HepG2 (cell line): ENCODE results near the gene NUP153. TPM values are rescaled to one million over a fixed set of nuclear protein-coding genes. Genes with fewer than 3 reads are reported as not detected.

Source experiments
- ATAC-seq: fragments of 200-7000 bp; cut with Tn5 transposase; 3 replicates; pipeline ENCODE4 v1.9.1; 2020; ENCODE audit warnings: mild to moderate bottlenecking, moderate library complexity
- BruUV-seq: library from RNA; stranded (reverse); fragments of 400-500 nt; replicated peaks from 2 replicates; lab custom pipeline; 2021; lab: Mats Ljungman, UMichigan
- CTCF ChIA-PET: fragments of 300-600 bp; formaldehyde crosslinking; extraction: SDS; loops from one replicate; lab custom pipeline; 2021; ENCODE audit warnings: low total read pairs, inconsistent platforms, low intra/inter-chr PET ratio; lab: Yijun Ruan, JAX
- POLR2A ChIA-PET: fragments of 350-600 bp; sonication (Branson Sonifier 250); formaldehyde crosslinking; loops from one replicate; lab custom pipeline; 2020; ENCODE audit warnings: antibody characterized with exemption, inconsistent platforms; lab: Yijun Ruan, JAX
- DNase-seq: peaks from one replicate; pipeline ENCODE4 v3.0.0-alpha.2; 2015; ENCODE audit warnings: low spot score
- FAIRE-seq: peaks from 3 replicates; lab custom pipeline; 2011; peaks lifted over from hg19 to GRCh38; lab: Jason Lieb, UNC
- H2AFZ ChIP-seq: one replicate; pipeline ENCODE4 v1.6.1; 2011; ENCODE audit warnings: low read length, inconsistent platforms
- H3K27ac ChIP-seq: fragments of 300-600 bp; 3 replicates; pipeline ENCODE4 v1.8.0; 2011; ENCODE audit warnings: mixed run types, mild to moderate bottlenecking, mixed read lengths, low read length, inconsistent platforms; ENCODE audit not compliant: insufficient read depth; ENCODE audit errors: extremely low read length
- H3K27me3 ChIP-seq, 2 experiments: fragments of 200-600 bp in 1 of 2; 2 replicates in 1 of 2; 3 replicates in 1 of 2; pipeline versions ENCODE4 v1.6.0 to v1.8.0; 2011; ENCODE audit warnings: low read length in 2 of 2, mild to moderate bottlenecking in 2 of 2, moderate library complexity in 2 of 2, inconsistent platforms in 1 of 2; ENCODE audit not compliant: insufficient read depth in 2 of 2, control insufficient read depth in 1 of 2
- H3K36me3 ChIP-seq, 2 experiments: fragments of 200-600 bp in 1 of 2; replicated peaks in 1 of 2; 2 replicates in 1 of 2; 3 replicates in 1 of 2; pipeline versions ENCODE4 v1.5.1 to v1.8.0; 2011; ENCODE audit warnings: low read length in 2 of 2, inconsistent platforms in 1 of 2; ENCODE audit not compliant: insufficient read depth in 2 of 2, control insufficient read depth in 1 of 2
- H3K4me1 ChIP-seq: 2 replicates; pipeline ENCODE4 v1.5.1; 2012; ENCODE audit warnings: low read length, inconsistent platforms; ENCODE audit not compliant: insufficient read depth
- H3K4me2 ChIP-seq: 2 replicates; pipeline ENCODE4 v1.6.0; 2011; ENCODE audit warnings: low read depth, low read length, inconsistent platforms
- H3K4me3 ChIP-seq, 3 experiments: fragments of 200-600 bp in 1 of 3; sonication (generic), shearing (Covaris generic) in 1 of 3; replicated peaks in 1 of 3; 2 replicates each; pipeline ENCODE4 v1.5.1; 2011 to 2016; ENCODE audit warnings: low read length in 3 of 3, inconsistent platforms in 2 of 3, low read depth in 2 of 3, mild to moderate bottlenecking in 2 of 3, control low read depth in 1 of 3, mixed read lengths in 1 of 3; ENCODE audit not compliant: insufficient read depth in 1 of 3
- H3K79me2 ChIP-seq: one replicate; pipeline ENCODE4 v1.6.1; 2011; ENCODE audit warnings: low read length, inconsistent platforms; ENCODE audit not compliant: insufficient read depth
- H3K9ac ChIP-seq: 2 replicates; pipeline ENCODE4 v1.6.0; 2011; ENCODE audit warnings: mild to moderate bottlenecking, low read depth, low read length, inconsistent platforms; ENCODE audit not compliant: insufficient read depth
- H3K9me3 ChIP-seq: 2 replicates; pipeline ENCODE4 v1.5.1; 2012; ENCODE audit warnings: mild to moderate bottlenecking, low read length
- H4K20me1 ChIP-seq: 2 replicates; pipeline ENCODE4 v1.6.0; 2011; ENCODE audit warnings: inconsistent platforms, mild to moderate bottlenecking, low read length, moderate library complexity; ENCODE audit not compliant: insufficient read depth
- CEBPG ChIP-seq: IDR thresholded peaks from 2 replicates; pipeline ENCODE4 v1.6.1; 2016
- CREB1 ChIP-seq, 2 experiments: fragments of 450-650 bp in 1 of 2; IDR thresholded peaks; 2 replicates each; pipeline ENCODE4 v1.6.1; 2016 to 2017; ENCODE audit warnings: control low read depth in 1 of 2, mild to moderate bottlenecking in 1 of 2, missing compliant biosample characterization in 1 of 2, missing genetic modification characterization in 1 of 2
- DMAP1 ChIP-seq: IDR thresholded peaks from 2 replicates; pipeline ENCODE4 v1.6.1; 2016
- EED ChIP-seq: sonication (generic); formaldehyde crosslinking; IDR thresholded peaks from 2 replicates; pipeline ENCODE4 v1.5.0; 2020; ENCODE audit warnings: mild to moderate bottlenecking, missing genetic modification reagents
- ELF4 ChIP-seq: sonication (generic); formaldehyde crosslinking; IDR thresholded peaks from 2 replicates; pipeline ENCODE4 v1.5.0; 2020; ENCODE audit warnings: missing genetic modification reagents, mild to moderate bottlenecking, moderate library complexity, borderline replicate concordance
- HNRNPH1 ChIP-seq: fragments of 200-400 bp; formaldehyde crosslinking; optimal IDR thresholded peaks from 2 replicates; pipeline ENCODE3; 2017; ENCODE audit warnings: mild to moderate bottlenecking, low read depth, low read length
- HNRNPUL1 ChIP-seq: fragments of 200-400 bp; formaldehyde crosslinking; IDR thresholded peaks from 2 replicates; pipeline ENCODE4 v1.6.1; 2017; ENCODE audit warnings: low read depth, mild to moderate bottlenecking, low read length, moderate library complexity
- JUN ChIP-seq: sonication (generic); formaldehyde crosslinking; IDR thresholded peaks from 2 replicates; pipeline ENCODE4 v1.4.0; 2020; ENCODE audit warnings: mild to moderate bottlenecking, missing genetic modification reagents
- KLF6 ChIP-seq: IDR thresholded peaks from 2 replicates; pipeline ENCODE4 v1.8.0; 2016; ENCODE audit warnings: missing biosample characterization, missing genetic modification reagents
- MATR3 ChIP-seq: sonication (generic); formaldehyde crosslinking; IDR thresholded peaks from 2 replicates; pipeline ENCODE4 v1.4.0; 2020; ENCODE audit warnings: missing genetic modification reagents
- SATB2 ChIP-seq: sonication (generic); formaldehyde crosslinking; IDR thresholded peaks from 2 replicates; pipeline ENCODE4 v1.5.0; 2020; ENCODE audit warnings: missing genetic modification reagents
- TCF12 ChIP-seq, 2 experiments: fragments of 450-650 bp in 1 of 2; sonication (generic) in 1 of 2; formaldehyde crosslinking in 1 of 2; IDR thresholded peaks; 2 replicates each; pipeline versions ENCODE4 v1.6.1 to v1.8.0; 2017 to 2022; ENCODE audit warnings: antibody characterized with exemption in 1 of 2, mild to moderate bottlenecking in 1 of 2, missing genetic modification reagents in 1 of 2, moderate library complexity in 1 of 2
- ZBTB37 ChIP-seq: sonication (generic); formaldehyde crosslinking; IDR thresholded peaks from 2 replicates; pipeline ENCODE4 v1.4.0; 2020; ENCODE audit warnings: mild to moderate bottlenecking, missing genetic modification reagents
- ZFP37 ChIP-seq: sonication (generic); formaldehyde crosslinking; IDR thresholded peaks from 2 replicates; pipeline ENCODE4 v1.4.0; 2020; ENCODE audit warnings: missing genetic modification reagents, borderline replicate concordance
- WGBS: methylation state at CpG from one replicate; pipeline ENCODE4 v1.1.6; 2017; ENCODE audit warnings: low lambda C conversion rate; 5-methylcytosine and 5-hydroxymethylcytosine counted together
- in situ Hi-C: cut with HindIII; loops from 2 replicates; pipeline ENCODE4 v1.10.0; 2017; ENCODE audit warnings: low pct_unique_long_range_greater_than_20kb; ENCODE audit not compliant: extremely low pct_ligation_motif_present
- intact Hi-C: fragments of 100-400 bp; cut with micrococcal nuclease; formaldehyde crosslinking; loops from one replicate; pipeline ENCODE4 v1.10.0; 2022; ENCODE audit not compliant: unreplicated experiment
- polyA plus RNA-seq, 8 experiments: library from polyadenylated mRNA; depleted of rRNA in 3 of 8; stranded (reverse) in 7 of 8; unstranded in 1 of 8; fragments of >200 nt; fragmentation: Illumina TruSeq in 4 of 8; extraction: Trizol in 4 of 8; gene quantifications; 2 replicates each; pipeline versions ENCODE4 v1.2.1 to v1.2.3, GENCODE V29; 2011 to 2016; ENCODE audit warnings: low read depth in 4 of 8, missing spikeins in 1 of 8, mixed read lengths in 1 of 8; ENCODE audit not compliant: insufficient read depth in 1 of 8
- total RNA-seq, 5 experiments: library from RNA; depleted of rRNA; stranded (reverse); fragments of >200 nt; fragmentation: Illumina TruSeq; extraction: Trizol; gene quantifications; 2 replicates each; pipeline ENCODE4 v1.2.3, GENCODE V29; 2016; ENCODE audit warnings: low read depth in 1 of 5
- TF ChIP-seq, protein P1 (sequence below): sonication (generic); formaldehyde crosslinking; IDR thresholded peaks from 2 replicates; pipeline ENCODE4; 2020; ENCODE audit warnings: missing genetic modification reagents, mild to moderate bottlenecking, borderline replicate concordance
- TF ChIP-seq, protein P2 (sequence below): sonication (generic); formaldehyde crosslinking; IDR thresholded peaks from 2 replicates; pipeline ENCODE4 v1.4.0; 2020; ENCODE audit warnings: mild to moderate bottlenecking, missing genetic modification reagents, borderline replicate concordance

Gene NUP153
- total and polyA plus RNA-seq, 2 of the 13 experiments (the other 11 are each of a cell fraction or from before 2014, with no cell fraction given), result 29.8 to 55.2 TPM

DNA sequence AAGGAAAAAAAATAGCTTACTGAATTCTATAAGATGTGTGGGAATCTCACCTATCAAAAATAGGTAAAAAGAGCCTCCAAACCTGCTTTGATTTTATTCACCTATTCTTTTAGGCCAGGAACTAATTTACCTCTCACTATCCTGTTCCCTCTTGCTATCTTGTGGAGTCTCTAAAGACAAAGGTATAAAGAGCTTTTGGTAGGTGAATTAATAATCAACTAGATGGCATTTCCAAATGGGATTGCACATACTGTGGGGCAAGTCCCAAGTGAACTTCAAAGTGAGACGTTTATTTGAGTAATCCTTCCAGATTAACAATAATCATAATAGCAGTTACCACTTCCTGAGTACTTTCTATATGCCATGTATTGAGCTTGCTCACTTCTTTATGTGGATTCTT is 103.8 kb downstream of the NUP153 start:
- H3K9ac ChIP-seq, result peak overlapping the region; percentile 89; the same call in 1 of the 2 replicates
- FAIRE-seq, result peak; percentile 73
- peaks cover 21% of the 10 kb centered on the region for H3K79me2 ChIP-seq
- H3K27ac ChIP-seq, result peak overlapping the region; percentile 36
- H3K27me3 ChIP-seq, result no peaks in the 10 kb centered on the region; a peak in 1 of 5 replicates
- in situ Hi-C loops, result no loop called here
- WGBS, result 0% methylated on average over 1 of the region's 1 CpG
- no peaks in the 10 kb centered on the region for H4K20me1 ChIP-seq
- H3K4me2 ChIP-seq, result peak overlapping the region; percentile 93
- peak overlapping the region in 1 of 3 experiments; percentile 99; a peak in 3 of 6 replicates for H3K4me3 ChIP-seq
- peak; percentile 87 for DNase-seq
- POLR2A ChIA-PET, result interaction anchor here (0.8 to 1.3 kb wide), 2 partner anchors 9 to 104 kb away, joined by 3 read pairs; partner anchors contain the start of gene NUP153
- no peaks in the 10 kb centered on the region for H3K9me3 ChIP-seq
- H3K4me1 ChIP-seq, result peaks cover 34% of the 10 kb centered on the region
- BruUV-seq, result no TSS peak
- CTCF ChIA-PET, result no interaction called here
- intact Hi-C loops, result loop anchor here (5.0 kb wide), 2 partner anchors 39 to 104 kb away; partner anchors contain the start of gene NUP153
- peaks cover 6 to 30% of the 10 kb centered on the region in 2 experiments for H3K36me3 ChIP-seq
- peak; percentile 2; the same call in 2 of the 3 replicates for ATAC-seq
- no peak overlapping the region for H2AFZ ChIP-seq
- TF ChIP-seq SATB2 (CRISPR knock-in tag) (no peak), CREB1 (IDR thresholded peaks at IDR 0.05) (no peak), CREB1 (CRISPR knock-in tag; IDR thresholded peaks at IDR 0.05) (0 out of 2 replicates have a peak, but pooled peaks have one; percentile 29), ELF4 (0 out of 2 replicates have a peak, but pooled peaks have one; percentile 36), ZBTB37 (no peak), KLF6 (CRISPR knock-in tag) (no peak), TCF12 (IDR thresholded peaks at IDR 0.05) (no peak), TCF12 (CRISPR knock-in tag; IDR thresholded peaks at IDR 0.05) (no peak), EED (CRISPR knock-in tag) (no peak), JUN (CRISPR knock-in tag) (no peak), HNRNPH1 (no peak), HNRNPUL1 (no peak), MATR3 (CRISPR knock-in tag) (no peak), DMAP1 (CRISPR knock-in tag) (0 out of 2 replicates have a peak, but pooled peaks have one; percentile 20), ZFP37 (no peak), CEBPG (CRISPR knock-in tag) (peak; percentile 79)
- TF ChIP-seq, protein P1, sequence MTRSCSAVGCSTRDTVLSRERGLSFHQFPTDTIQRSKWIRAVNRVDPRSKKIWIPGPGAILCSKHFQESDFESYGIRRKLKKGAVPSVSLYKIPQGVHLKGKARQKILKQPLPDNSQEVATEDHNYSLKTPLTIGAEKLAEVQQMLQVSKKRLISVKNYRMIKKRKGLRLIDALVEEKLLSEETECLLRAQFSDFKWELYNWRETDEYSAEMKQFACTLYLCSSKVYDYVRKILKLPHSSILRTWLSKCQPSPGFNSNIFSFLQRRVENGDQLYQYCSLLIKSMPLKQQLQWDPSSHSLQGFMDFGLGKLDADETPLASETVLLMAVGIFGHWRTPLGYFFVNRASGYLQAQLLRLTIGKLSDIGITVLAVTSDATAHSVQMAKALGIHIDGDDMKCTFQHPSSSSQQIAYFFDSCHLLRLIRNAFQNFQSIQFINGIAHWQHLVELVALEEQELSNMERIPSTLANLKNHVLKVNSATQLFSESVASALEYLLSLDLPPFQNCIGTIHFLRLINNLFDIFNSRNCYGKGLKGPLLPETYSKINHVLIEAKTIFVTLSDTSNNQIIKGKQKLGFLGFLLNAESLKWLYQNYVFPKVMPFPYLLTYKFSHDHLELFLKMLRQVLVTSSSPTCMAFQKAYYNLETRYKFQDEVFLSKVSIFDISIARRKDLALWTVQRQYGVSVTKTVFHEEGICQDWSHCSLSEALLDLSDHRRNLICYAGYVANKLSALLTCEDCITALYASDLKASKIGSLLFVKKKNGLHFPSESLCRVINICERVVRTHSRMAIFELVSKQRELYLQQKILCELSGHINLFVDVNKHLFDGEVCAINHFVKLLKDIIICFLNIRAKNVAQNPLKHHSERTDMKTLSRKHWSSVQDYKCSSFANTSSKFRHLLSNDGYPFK (CRISPR knock-in tag), result no peak
- TF ChIP-seq, protein P2, sequence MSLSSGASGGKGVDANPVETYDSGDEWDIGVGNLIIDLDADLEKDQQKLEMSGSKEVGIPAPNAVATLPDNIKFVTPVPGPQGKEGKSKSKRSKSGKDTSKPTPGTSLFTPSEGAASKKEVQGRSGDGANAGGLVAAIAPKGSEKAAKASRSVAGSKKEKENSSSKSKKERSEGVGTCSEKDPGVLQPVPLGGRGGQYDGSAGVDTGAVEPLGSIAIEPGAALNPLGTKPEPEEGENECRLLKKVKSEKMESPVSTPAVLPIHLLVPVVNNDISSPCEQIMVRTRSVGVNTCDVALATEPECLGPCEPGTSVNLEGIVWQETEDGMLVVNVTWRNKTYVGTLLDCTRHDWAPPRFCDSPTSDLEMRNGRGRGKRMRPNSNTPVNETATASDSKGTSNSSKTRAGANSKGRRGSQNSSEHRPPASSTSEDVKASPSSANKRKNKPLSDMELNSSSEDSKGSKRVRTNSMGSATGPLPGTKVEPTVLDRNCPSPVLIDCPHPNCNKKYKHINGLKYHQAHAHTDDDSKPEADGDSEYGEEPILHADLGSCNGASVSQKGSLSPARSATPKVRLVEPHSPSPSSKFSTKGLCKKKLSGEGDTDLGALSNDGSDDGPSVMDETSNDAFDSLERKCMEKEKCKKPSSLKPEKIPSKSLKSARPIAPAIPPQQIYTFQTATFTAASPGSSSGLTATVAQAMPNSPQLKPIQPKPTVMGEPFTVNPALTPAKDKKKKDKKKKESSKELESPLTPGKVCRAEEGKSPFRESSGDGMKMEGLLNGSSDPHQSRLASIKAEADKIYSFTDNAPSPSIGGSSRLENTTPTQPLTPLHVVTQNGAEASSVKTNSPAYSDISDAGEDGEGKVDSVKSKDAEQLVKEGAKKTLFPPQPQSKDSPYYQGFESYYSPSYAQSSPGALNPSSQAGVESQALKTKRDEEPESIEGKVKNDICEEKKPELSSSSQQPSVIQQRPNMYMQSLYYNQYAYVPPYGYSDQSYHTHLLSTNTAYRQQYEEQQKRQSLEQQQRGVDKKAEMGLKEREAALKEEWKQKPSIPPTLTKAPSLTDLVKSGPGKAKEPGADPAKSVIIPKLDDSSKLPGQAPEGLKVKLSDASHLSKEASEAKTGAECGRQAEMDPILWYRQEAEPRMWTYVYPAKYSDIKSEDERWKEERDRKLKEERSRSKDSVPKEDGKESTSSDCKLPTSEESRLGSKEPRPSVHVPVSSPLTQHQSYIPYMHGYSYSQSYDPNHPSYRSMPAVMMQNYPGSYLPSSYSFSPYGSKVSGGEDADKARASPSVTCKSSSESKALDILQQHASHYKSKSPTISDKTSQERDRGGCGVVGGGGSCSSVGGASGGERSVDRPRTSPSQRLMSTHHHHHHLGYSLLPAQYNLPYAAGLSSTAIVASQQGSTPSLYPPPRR (CRISPR knock-in tag), result no peak
